Measurements from ENCODE around the gene SH3PXD2A. TPM values are rescaled to one million over a fixed set of nuclear protein-coding genes. Genes with fewer than 3 reads are reported as not detected.

SH3PXD2A gene
- total and polyA plus RNA-seq, 12 donors, result 5.7 to 34.5 (median 19.2) TPM

DNA sequence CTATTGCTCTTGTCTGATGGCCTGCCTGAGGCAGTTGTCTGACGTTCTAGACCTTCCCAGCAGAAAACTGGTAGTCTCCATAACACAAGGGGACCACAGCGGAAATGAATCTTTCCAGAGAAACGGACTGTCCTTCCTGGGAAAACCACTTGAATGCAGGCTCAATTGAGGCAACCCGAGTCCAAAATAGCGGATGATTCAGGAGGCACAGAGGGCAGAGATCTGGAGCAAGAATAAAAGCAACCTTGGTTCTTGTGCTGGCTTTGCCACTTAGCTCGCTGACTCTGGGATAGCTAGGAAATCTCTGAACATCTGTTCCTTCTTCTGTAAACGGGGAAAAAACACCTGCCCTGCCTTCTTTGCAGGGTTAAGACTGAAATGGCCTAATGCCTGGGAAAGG is 183.0 kb downstream of the SH3PXD2A start:
- H3K36me3 ChIP-seq (replicated peaks in 1 of 2), result no peaks in the 10 kb centered on the region
- whole genome bisulfite sequencing, 4 donors, result 64 to 70% (median 65%) methylated on average over 7 of the region's 7 CpGs
- no peak for DNase-seq
- H3K27me3 ChIP-seq, result no peaks in the 10 kb centered on the region
- no peak overlapping the region for H3K4me3 ChIP-seq
- H3K27ac ChIP-seq, result peak overlapping the region in 2 of 5 donors; percentile 34 to 73
- TF ChIP-seq, protein P1, sequence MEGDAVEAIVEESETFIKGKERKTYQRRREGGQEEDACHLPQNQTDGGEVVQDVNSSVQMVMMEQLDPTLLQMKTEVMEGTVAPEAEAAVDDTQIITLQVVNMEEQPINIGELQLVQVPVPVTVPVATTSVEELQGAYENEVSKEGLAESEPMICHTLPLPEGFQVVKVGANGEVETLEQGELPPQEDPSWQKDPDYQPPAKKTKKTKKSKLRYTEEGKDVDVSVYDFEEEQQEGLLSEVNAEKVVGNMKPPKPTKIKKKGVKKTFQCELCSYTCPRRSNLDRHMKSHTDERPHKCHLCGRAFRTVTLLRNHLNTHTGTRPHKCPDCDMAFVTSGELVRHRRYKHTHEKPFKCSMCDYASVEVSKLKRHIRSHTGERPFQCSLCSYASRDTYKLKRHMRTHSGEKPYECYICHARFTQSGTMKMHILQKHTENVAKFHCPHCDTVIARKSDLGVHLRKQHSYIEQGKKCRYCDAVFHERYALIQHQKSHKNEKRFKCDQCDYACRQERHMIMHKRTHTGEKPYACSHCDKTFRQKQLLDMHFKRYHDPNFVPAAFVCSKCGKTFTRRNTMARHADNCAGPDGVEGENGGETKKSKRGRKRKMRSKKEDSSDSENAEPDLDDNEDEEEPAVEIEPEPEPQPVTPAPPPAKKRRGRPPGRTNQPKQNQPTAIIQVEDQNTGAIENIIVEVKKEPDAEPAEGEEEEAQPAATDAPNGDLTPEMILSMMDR (IDR thresholded peaks at IDR 0.05), result no peak
- no peak for TF ChIP-seq POLR2A (IDR thresholded peaks at IDR 0.05)
- H3K4me1 ChIP-seq (replicated peaks in 1 of 2), result peaks cover 0 to 34% of the 10 kb centered on the region in 2 donors
- intact Hi-C loops (cut with DNase I), result no loop called here
- no peaks in the 10 kb centered on the region for H3K9me3 ChIP-seq (replicated peaks in 1 of 3)

DNA sequence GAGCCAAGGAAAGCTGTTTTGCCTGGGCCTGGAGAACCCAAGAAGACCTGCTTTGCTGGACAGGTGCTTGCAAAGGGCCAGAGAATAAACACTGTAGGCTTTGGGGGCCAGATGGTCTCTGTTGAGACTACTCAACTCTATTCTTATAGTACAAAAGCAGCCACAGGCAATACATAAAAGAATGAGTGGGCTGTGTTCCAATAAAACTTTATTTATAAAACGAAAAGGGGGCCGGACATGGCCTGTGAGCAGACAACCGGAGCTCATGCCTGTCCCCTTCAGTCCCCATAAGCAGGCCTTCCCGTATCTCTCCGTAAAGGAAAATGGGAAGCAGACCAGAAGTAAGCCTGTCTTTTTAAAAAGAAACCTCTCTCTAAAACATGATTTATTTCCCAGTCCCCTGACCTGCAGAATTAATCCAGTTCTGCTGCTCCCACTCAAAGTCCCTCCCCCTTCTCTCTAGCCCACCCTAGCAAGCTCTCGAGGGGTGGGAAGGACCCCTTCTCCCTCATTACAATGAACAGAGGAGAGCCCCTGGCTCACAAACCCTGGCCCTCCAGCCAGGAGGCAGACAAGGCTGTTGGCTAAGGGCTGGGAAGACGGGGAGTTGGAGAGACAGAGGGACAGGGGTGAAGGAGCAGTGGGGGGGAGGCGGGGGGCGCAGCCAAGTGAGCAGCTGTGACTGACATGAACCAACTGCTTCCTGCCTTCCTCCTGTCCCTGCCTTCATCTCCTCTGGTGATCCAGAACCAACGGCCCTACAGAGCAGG is 184.1 kb downstream of the SH3PXD2A start:
- no peak for DNase-seq
- Histone ChIP-seq H3K27me3 (no peaks in the 10 kb centered on the region), H3K4me3 (no peak overlapping the region), H3K36me3 (replicated peaks in 1 of 2) (no peaks in the 10 kb centered on the region), H3K27ac (peak overlapping the region in 2 of 5 donors; percentile 34 to 73), H3K9me3 (replicated peaks in 1 of 3) (no peaks in the 10 kb centered on the region), H3K4me1 (replicated peaks in 1 of 2) (peaks cover 0 to 25% of the 10 kb centered on the region in 2 donors)
- intact Hi-C loops (cut with DNase I), result no loop called here
- TF ChIP-seq, protein P1 (IDR thresholded peaks at IDR 0.05), result no peak
- no peak for TF ChIP-seq POLR2A (IDR thresholded peaks at IDR 0.05)
- WGBS, 4 donors, result 71 to 77% (median 72%) methylated on average over 9 to 10 of the region's 10 CpGs

DNA sequence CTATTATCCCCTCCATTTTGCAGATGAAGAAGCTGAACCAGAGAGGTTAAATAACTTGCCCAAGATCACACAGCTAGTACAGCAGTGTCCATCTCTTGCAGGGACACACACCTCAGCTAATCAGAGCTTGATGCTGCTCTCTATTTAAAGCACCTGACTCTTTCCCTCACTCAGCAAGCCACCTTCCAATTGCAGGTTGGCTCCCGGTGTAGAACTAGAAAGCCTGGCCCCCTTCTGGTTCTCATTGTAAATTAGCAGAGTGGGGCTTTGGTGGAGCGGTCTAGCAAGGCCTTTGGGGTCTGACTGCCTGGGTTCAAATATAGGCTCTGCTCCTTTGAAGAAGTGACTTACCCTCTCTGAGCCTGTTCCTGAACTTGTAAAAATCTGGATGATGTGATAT is 185.4 kb downstream of the SH3PXD2A start:
- H3K4me1 ChIP-seq (replicated peaks in 1 of 2), result peaks cover 0 to 22% of the 10 kb centered on the region in 2 donors
- H3K36me3 ChIP-seq (replicated peaks in 1 of 2), result no peaks in the 10 kb centered on the region
- no peak overlapping the region for H3K27ac ChIP-seq
- H3K4me3 ChIP-seq, result no peak overlapping the region
- 58 to 93% (median 84%) methylated on average over 2 of the region's 2 CpGs for WGBS, 4 donors
- intact Hi-C loops (cut with DNase I), result no loop called here
- TF ChIP-seq, protein P1 (IDR thresholded peaks at IDR 0.05), result no peak
- no peak for TF ChIP-seq POLR2A (IDR thresholded peaks at IDR 0.05)
- H3K27me3 ChIP-seq, result no peaks in the 10 kb centered on the region
- no peaks in the 10 kb centered on the region for H3K9me3 ChIP-seq (replicated peaks in 1 of 3)
- DNase-seq, result no peak

GRCh38 chr10:103669243-103669929 is 186.0 kb downstream of the SH3PXD2A start:
- no peak for TF ChIP-seq POLR2A (IDR thresholded peaks at IDR 0.05)
- TF ChIP-seq, protein P1 (IDR thresholded peaks at IDR 0.05), result no peak
- Histone ChIP-seq H3K27me3 (no peaks in the 10 kb centered on the region), H3K36me3 (replicated peaks in 1 of 2) (no peaks in the 10 kb centered on the region), H3K27ac (peak overlapping the region in 2 of 5 donors; percentile 66 to 69), H3K9me3 (replicated peaks in 1 of 3) (no peaks in the 10 kb centered on the region), H3K4me1 (replicated peaks in 1 of 2) (peaks cover 0 to 22% of the 10 kb centered on the region in 2 donors), H3K4me3 (no peak overlapping the region)
- intact Hi-C loops (cut with DNase I), result no loop called here
- WGBS, 4 donors, result 62 to 86% (median 76%) methylated on average over 4 to 6 of the region's 6 CpGs
- DNase-seq, result no peak

Data from adrenal gland (tissue), 12 donors.